ENCODE data around the gene SAMSN1.

The SAMSN1 gene

DNA sequence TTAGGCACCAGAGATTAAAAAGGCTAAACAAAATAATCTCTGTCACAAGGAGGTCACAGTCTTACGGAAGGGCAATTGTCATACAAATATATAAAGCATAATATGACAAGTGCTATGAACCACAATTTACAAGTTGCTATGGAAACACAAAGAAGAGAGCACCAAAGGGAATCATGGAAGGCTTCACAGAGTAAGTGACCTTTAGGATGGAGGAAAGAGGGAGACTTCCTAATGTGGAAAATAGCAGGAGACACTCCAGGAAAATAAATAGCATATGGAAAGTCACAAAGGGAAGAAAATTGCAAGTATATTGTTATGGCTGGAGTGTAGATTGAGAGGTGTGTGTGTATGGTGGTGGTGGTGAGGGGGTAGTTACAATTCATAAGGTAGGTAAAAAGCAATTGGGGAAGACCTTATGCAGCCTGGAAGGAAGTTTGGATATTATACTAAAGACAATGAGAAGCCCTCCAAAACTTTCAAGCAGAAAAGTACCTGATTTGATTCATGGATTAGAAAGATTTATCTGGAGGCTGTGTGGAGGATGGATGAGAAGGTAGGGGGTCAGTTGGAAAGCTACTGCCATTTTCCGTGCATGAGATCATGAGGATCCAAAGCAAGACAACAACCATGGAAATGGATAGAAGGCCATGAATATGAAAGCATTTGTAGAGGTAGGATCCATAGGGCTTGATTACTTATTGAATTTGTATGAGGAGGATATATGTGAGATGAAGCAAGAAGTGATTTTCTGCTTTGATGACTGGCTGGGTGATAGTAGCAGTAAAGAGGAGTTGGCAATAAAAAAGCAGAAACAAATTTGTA, 61.7 kb downstream of the SAMSN1 start:
- DNase-seq: no peak

DNA sequence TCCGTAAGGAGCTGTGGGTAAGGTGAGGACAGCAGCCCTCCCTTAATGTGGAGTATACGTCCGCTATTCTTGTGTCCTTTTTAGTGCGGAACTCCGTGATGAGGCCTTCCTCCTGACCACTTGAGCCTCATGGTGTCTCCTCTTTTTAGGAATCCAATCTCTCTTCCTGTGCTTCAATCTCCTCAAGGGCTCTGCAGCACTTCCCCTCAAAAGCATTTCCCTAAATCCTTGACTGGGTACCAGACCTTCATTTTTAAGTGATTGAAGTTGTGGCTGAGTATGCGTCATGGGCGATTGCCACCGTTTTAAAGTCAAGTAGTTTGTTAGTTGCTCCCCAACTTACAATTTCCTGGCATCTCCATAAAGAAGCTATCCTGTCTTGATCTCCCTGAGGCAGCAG, 62.8 kb downstream of the SAMSN1 start:
- DNase-seq: no peak

DNA sequence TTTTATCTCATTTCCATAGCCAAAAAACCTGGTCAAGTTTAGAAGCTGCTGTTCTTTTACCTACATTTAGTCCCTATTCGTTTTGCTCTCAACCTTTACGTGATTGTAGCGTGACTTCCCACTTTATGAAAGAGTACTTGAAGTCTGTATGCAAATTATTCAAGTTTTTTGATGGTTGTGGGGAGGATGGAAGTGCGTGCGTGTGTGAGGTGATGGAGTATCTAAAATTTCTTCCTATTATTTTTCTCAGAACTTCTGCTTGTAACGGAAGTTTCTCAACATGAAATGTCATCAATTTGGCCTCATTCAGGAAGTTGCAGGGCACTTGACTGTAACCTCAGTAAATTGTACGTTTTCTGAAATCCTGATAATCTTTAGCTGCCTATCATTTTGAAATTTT, 64.0 kb downstream of the SAMSN1 start:
- DNase-seq: no peak

DNA sequence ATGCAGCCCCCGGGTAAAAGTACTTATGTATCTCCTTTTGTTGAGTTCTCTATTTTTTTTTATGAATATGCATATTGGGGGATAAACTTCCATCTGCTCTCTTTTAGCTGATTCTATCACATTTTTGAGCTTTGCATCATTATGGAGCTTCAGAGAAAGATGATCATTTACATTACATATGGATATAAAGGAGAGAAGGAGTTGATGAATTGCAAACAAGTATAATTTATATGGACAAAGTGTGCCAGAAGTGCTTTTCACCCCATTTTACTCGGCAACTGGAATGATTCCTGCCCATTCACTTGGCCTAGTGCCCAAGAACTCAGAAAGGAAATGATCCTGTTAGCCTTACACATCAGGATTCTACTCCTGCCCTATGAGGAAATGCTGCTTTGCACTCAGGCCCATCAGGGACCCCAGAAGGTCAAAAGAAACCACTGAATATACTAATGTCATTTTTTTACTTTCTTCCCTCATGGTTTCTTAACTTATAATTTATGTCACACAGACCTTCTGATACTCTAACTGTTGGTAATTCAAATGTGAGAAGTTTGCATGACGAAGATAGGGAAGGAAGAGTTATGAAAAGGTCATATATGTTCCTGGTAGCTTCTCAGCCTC, 65.6 kb downstream of the SAMSN1 start:
- no peak for DNase-seq

DNA sequence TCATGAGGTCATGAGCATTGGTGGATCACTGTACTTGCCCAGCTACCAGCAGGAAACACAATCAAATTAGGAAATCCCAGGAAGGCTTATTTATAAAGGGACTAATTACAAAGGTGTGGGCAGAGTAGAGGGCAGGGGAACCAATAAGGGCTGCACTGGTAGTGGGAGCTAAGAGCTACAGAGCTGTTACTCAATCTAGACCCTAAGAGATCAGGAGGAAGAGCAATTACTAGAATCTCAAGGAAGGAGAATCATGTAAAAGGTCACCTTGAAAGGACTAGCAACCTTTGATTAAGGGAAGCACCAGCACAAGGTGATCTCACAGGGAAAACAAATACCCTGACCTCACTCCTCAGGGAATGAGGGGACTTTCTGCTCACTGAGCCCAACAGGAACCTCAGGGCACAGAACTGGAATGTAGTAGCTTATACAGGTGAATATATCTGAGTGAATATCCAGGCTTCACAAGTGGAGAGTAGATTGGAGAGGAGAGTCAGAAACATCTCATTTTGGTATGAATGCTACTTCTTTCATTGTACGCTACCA, 66.8 kb downstream of the SAMSN1 start:
- no peak for DNase-seq

DNA sequence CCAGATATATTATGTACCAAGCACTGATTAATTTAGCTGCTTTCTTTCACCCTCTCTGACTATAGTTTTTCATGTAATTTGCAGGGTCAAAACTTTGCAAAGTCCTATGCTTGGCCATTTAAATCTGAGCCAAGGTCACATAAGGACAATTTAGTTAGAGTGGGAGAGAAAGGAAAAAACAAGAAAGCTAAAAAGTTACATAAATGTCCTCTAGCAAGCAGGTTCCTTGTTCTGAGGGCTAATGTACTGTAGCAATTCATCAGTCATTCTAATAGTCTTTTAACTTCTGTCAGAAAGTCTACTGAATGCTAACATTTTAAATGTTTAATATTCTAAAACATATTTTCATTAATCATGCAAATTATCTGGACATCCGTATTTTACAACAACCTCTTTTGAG, 68.3 kb downstream of the SAMSN1 start:
- DNase-seq: no peak

DNA sequence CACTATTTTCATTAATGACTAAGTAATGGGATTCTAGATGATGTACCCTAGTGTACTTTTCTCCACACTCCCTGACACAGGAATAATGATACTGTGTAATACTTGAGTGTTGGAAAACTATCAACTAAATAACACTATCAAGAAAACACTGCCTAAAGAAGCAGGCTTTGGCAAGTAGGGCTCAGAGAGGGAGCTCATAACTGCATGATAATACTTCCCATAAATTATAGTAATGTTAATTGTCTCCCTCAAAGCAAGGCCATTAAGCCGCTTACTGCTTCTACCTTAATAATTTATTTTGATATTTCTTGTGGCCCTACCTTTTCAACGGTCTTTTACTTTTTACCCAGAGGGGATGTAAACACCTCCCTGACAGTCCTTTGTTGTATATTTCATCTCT, 69.0 kb downstream of the SAMSN1 start:
- DNase-seq: no peak

DNA sequence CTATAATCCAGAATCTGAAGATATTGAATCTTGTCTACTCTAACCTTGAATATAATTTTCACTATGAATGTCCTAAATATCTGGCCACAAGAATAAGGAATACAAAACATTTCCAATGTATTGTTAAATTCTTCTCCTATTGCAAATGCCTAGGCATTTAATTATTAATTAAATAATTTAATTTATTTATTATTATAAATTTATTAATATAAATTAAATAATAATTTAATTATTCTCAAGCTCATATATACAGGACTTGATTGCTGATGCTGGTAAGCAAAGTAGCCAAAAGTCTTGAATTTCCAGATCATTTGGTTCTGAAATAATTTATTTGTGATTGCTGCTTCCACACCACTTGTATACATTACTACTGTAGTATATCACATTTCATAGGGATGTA, 71.1 kb downstream of the SAMSN1 start:
- no peak for DNase-seq

DNA sequence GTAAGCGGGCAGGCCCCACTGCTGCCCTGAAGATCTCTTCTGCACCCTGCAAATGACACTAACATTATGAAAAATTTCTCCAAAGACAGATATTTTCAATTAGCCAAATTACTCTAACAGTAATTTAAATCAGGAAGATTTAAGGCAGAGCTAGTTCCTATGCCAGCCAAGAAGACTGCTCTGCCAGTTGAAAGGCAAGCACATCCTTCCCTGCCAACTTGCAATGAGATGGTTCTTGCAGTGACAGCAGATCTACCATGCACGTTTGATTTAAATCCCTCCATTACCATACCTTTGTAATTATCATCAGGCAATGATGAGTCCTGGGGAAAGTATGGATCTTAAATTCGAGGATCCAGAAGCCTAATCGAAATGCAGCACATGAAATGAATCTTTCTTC, 76.5 kb downstream of the SAMSN1 start:
- DNase-seq: no peak

DNA sequence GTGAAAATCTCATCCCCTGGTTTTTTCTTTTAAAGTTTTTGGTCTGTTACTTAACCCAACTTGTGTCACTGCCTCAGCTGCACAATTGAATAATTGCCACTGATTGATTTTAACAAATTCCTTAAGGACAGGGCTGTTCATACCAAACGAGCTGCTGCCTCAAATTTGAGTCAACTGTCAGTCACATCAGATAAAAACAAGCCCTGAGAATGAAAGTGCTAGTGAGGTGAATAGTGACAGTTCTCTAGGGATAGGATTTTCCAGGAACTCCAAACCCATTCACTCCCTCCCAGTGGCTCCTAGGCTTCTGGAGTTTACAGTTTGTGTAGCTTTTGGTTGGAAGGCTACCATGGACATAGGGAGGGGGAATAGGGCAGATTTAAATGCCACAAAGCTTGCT, 79.4 kb downstream of the SAMSN1 start:
- no peak for DNase-seq

DNA sequence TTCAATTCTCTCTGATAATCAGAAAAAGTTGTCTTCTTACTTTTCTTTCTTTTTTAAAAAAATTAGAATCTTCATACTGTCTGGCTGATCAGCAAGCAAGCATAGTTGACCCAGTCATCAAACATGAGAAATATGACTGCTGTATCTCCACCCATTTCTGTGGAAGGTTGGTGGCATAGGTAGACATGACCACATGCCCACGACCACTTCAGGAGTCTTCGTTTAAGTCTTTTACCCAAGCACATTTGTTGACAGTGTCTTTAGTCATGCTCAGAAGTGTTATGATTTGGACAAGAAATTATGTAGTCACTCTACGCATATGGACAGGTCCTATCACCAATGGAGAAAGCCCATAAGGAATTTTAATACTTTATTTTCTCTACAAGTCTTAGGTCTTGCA, 88.4 kb downstream of the SAMSN1 start:
- no peak for DNase-seq

DNA sequence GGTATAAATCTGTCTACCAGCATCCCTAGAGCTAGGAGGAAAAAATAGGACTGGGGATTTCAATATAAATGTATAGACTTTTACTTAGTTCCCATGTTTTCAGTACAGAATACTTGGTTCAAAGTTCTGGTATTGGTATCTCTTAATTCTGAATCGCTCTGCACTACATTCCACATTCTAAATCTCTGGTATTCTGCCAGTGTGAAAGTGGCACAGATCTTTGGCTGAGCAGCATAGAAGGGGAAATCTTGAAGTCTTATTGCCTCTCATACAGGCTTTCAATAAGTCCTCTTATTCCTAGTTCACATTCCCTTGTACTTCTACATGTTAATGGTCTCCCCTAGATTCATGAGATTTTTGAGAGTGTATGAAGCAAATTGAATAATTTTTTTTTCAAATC, 89.2 kb downstream of the SAMSN1 start:
- no peak for DNase-seq

DNA sequence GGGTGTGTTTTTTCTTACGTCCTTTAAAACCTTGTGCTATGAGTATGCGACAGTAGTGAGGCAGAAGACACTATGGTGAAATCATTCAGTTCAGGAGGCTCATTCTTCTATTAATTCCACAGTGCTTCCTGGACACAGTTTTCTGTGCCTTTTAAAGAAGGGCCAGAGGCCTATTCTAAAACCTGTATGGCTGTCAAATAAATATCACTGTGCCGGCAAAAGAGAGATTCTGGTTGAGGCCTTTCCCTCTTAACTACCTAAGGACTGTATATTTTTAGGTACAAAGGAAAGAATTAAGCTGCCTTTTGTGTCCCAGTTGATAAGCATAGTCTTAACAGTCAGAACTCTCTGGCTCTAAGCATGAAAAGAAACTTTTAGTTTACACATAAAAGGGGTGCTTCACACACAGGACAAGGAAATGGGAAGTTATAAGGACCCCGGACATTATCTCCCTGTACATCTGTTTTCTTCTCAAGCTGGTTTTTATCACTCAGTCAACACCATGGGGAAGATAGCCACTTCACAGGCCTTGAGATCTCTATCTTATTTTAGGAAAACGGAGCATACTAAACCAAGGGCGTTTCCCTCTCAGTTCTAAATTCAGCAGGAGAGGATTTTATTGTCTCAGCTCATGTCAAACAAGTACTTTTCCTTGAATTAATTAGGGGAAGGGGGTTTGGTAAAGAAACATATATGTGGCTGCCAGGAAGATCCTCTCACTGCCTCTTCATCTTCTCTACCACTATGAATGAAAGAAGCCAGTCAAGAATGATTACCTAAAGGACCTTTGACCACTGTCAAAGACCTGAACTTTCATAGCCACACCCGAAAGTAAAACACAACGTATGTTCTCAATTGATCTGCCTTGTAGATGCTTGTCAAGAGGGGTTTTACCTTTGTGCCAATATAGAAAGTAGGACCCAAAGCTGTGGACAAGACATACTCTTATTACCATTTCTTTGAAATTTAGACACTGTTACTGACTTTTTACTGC, 91.8 kb downstream of the SAMSN1 start:
- DNase-seq: no peak

DNA sequence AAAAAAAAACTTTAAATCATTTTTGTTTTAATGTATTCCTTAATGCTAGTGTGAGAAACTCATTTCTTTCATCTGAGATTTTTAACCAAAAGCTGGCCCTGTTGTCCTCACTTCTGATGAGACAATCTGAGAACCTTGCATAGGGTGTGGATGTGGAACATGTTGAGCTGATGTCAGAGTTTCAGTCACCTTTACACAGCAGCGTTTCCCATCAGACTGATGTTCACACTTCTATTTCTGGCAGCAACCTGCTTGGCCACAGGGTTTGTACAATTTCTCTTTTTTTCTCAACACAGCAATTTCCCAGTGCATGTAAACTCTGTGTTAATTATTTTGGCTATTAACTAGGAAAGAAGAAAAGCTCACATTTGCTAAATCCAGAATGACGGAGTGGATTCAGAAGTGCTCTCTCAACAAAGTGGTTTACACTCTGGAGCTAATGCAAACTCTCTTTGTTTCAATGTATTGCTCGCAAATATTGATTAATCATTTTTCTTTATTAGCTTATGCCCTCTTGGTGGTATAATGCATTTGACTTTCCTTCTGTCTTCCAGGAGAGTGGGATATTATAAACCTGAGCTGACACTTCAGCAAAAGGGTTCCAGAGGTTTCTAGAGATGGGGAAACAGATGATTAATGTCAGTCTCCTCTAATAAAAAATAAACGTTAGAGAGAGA, 92.6 kb downstream of the SAMSN1 start:
- DNase-seq: no peak

DNA sequence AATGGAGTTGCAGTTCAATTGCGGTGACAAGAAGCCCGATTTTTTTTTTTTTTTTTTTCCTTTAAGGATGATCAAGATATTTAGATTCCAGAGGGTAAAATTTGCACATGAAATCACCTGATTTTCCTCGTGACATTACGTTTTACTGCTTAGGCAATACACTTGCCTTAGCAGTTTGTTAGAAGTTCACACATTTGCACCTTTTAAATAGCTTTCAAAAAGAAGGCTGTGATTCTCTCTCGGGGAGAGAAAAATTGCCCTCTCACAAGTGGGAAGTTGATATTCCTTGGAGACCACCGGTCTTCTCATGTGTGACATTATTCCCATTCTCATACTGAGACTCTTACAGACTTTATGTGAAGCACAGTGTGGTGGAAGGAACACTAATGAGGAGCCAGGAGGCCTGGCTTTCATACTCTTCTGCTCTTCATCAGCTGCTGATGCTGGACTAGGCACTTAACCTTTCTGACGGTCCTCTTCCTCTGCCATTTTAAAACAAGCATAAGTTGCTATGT, 93.3 kb downstream of the SAMSN1 start:
- DNase-seq: no peak

DNA sequence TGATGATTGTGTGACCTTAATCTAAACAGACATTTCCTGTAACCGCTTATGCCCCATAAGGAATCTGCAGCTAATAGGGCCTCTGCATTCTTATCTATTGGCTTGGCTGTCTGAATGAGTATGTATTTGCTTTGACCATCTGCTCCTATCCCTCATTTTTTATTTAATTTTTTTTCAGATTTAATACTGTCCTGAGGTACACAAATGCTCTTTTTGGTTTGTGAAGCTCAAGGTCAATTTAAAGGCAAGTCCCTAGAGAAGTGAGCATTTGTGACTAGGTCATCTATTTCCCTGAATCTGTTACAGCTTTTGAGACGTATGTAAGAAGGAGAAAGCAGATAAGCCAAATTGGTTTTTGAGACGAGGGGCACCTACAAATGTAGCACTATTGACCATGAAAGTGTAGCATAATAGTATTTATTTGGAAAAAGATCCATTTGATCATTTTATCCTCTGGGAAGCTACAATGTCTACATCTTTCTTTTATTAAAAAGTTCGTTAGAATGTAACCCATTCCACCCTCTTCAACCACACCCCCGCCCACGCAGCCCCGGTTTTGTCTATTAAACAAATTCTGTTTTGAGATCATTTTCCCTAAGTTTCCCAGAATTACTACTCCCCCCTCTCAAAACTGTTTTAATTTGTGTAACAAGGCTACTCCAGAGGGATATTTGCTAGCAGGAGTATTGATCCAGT, 93.9 kb downstream of the SAMSN1 start:
- DNase-seq: no peak

DNA sequence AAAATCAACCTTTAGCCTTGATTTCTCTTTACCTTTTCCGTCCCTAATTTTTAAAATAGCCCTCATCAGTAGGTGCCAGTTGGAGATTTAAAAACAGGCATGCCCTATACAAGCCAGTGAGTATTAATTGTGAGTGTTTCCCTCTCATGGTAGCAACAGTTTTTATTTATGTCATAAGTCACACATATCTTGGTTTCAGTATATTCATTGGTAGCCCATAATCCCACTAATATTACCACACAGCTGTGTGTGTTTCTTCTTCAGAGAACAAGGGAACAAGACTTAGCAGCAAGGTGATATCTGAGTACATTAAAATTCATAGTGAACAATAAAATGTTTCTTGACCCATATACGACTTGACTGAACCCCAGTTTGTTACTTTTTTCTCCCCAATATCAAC, 94.6 kb downstream of the SAMSN1 start:
- DNase-seq: no peak

DNA sequence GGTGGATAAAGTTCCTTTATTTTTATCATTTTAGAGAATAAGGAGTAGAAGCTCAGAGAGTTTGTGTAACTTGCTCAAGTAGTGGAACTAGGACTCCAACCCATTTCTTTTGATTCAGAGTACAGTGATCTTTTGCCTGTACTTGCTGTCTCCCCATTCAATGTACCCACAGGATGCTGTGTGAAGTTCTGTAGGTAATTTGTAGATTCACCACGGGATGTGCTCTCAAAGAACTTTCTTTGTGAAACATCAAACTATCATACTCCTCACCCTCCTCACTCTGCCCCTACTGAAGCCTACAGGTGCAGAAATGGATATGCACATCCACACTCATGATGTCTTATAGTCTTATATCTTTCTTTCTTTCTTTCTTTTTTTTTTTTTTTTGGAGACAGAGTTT, 97.3 kb downstream of the SAMSN1 start:
- DNase-seq: no peak

DNA sequence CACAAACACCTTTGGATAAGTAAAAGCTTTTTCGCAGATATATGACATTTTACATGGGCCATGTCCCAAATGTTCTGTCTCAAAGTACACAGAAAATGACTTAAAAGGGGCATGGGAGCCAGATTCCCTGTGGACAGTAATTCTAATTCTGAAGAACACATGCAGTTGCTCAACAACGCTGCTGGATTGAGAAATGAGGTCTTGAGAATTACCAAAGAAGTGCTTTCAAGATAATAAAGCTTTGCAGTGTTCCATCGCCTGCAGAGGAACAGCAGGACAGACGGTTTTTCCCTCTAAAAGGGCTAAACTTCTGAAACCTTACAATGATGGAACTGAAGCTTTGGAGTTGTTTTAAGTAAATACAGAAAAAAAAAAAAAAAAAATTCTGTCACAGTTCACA, 107.9 kb downstream of the SAMSN1 start:
- no peak for DNase-seq

DNA sequence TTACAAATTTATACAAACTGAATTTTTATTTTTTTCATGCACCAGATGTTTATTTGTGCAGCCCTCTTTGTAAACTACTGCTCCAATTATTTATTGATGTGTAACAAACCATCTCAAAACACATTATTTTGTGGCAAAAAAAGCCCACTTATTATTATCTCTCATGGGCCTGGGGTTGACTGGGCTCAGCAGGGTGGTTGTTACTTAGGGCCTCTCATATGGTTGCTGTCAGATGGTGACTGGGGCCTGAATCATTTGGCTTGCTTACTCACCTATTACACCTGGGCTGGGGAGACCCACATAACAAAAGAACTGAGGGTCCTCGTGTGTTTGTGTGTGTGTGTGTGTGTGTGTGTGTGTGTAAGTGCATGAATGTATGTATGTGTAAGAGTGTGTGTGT, 110.7 kb downstream of the SAMSN1 start:
- DNase-seq: no peak
